HepG2 (cell line): ENCODE measurements around the gene PRR30. TPM values are rescaled to one million over a fixed set of nuclear protein-coding genes. Genes with fewer than 3 reads are reported as not detected.

Source experiments
- ATF3 ChIP-seq: sonication (generic); formaldehyde crosslinking; IDR thresholded peaks from 2 replicates; pipeline ENCODE4 v1.4.0; 2020; ENCODE audit warnings: missing genetic modification reagents
- CSRNP1 ChIP-seq: sonication (generic); formaldehyde crosslinking; IDR thresholded peaks from 2 replicates; pipeline ENCODE4 v1.8.1; 2023; ENCODE audit warnings: mild to moderate bottlenecking, missing genetic modification reagents
- GZF1 ChIP-seq: sonication (generic); formaldehyde crosslinking; IDR thresholded peaks from 2 replicates; pipeline ENCODE4 v1.5.1; 2020; ENCODE audit warnings: mild to moderate bottlenecking, missing genetic modification reagents
- HNF1A ChIP-seq, 2 experiments: sonication (generic) in 1 of 2; formaldehyde crosslinking in 1 of 2; IDR thresholded peaks; 2 replicates each; pipeline versions ENCODE4 v1.4.0 to v1.6.1; 2016 to 2020; ENCODE audit warnings: borderline replicate concordance in 1 of 2, low read depth in 1 of 2, mild to moderate bottlenecking in 1 of 2, missing genetic modification reagents in 1 of 2
- MLLT10 ChIP-seq: sonication (generic); formaldehyde crosslinking; IDR thresholded peaks from 2 replicates; pipeline ENCODE4 v1.4.0; 2020; ENCODE audit warnings: missing genetic modification reagents
- PBX3 ChIP-seq: sonication (generic); formaldehyde crosslinking; IDR thresholded peaks from 2 replicates; pipeline ENCODE4 v1.8.1; 2023; ENCODE audit warnings: missing genetic modification reagents, inconsistent platforms, borderline replicate concordance
- POLR2AphosphoS2 ChIP-seq: IDR thresholded peaks from 2 replicates; pipeline ENCODE4 v1.6.1; 2011; ENCODE audit warnings: low read depth, low read length, improper control_type of control experiment
- SSRP1 ChIP-seq: IDR thresholded peaks from 2 replicates; pipeline ENCODE4 v1.6.1; 2016; ENCODE audit warnings: control low read depth
- TCF12 ChIP-seq, 2 experiments: fragments of 450-650 bp in 1 of 2; sonication (generic) in 1 of 2; formaldehyde crosslinking in 1 of 2; IDR thresholded peaks; 2 replicates each; pipeline versions ENCODE4 v1.6.1 to v1.8.0; 2017 to 2022; ENCODE audit warnings: antibody characterized with exemption in 1 of 2, mild to moderate bottlenecking in 1 of 2, missing genetic modification reagents in 1 of 2, moderate library complexity in 1 of 2
- ZBTB8A ChIP-seq: sonication (generic); formaldehyde crosslinking; IDR thresholded peaks from 2 replicates; pipeline ENCODE4 v1.4.0; 2020; ENCODE audit warnings: mild to moderate bottlenecking, low read depth, missing genetic modification reagents, borderline replicate concordance
- ZC3H4 ChIP-seq: sonication (generic); formaldehyde crosslinking; IDR thresholded peaks from 2 replicates; pipeline ENCODE4 v1.4.0; 2020; ENCODE audit warnings: missing genetic modification reagents, borderline replicate concordance
- ZFY ChIP-seq: sonication (generic); formaldehyde crosslinking; IDR thresholded peaks from 2 replicates; pipeline ENCODE4 v1.4.0; 2020; ENCODE audit warnings: missing genetic modification reagents
- ZNF263 ChIP-seq: sonication (generic); formaldehyde crosslinking; IDR thresholded peaks from 2 replicates; pipeline ENCODE4 v1.4.0; 2020; ENCODE audit warnings: missing genetic modification reagents
- ZNF30 ChIP-seq: sonication (generic); formaldehyde crosslinking; IDR thresholded peaks from 2 replicates; pipeline ENCODE4 v1.5.0; 2020; ENCODE audit warnings: mild to moderate bottlenecking, missing genetic modification reagents
- ZNF343 ChIP-seq: sonication (generic); formaldehyde crosslinking; IDR thresholded peaks from 2 replicates; pipeline ENCODE4 v1.4.0; 2020; ENCODE audit warnings: mild to moderate bottlenecking, missing genetic modification reagents
- ZNF382 ChIP-seq: sonication (generic); formaldehyde crosslinking; IDR thresholded peaks from 2 replicates; pipeline ENCODE4 v1.5.0; 2020; ENCODE audit warnings: missing genetic modification reagents, mild to moderate bottlenecking, borderline replicate concordance
- ZNF530 ChIP-seq: sonication (generic); formaldehyde crosslinking; IDR thresholded peaks from 2 replicates; pipeline ENCODE4 v1.5.0; 2020; ENCODE audit warnings: low read depth, mild to moderate bottlenecking, missing genetic modification reagents
- ZNF589 ChIP-seq: sonication (generic); formaldehyde crosslinking; conservative IDR thresholded peaks from 2 replicates; pipeline ENCODE4 v1.8.0; 2022; ENCODE audit warnings: mild to moderate bottlenecking, moderate library complexity, missing genetic modification reagents
- ZNF703 ChIP-seq: sonication (generic); formaldehyde crosslinking; IDR thresholded peaks from 2 replicates; pipeline ENCODE4 v1.5.1; 2020; ENCODE audit warnings: missing genetic modification reagents, mild to moderate bottlenecking, moderate library complexity, borderline replicate concordance
- ZNF841 ChIP-seq: sonication (generic); formaldehyde crosslinking; IDR thresholded peaks from 2 replicates; pipeline ENCODE4 v1.8.1; 2023; ENCODE audit warnings: missing genetic modification reagents, borderline replicate concordance
- ZSCAN29 ChIP-seq: sonication (generic); formaldehyde crosslinking; conservative IDR thresholded peaks from 2 replicates; pipeline ENCODE4 v1.4.0; 2020; ENCODE audit warnings: mild to moderate bottlenecking, missing genetic modification reagents
- polyA plus RNA-seq, 8 experiments: library from polyadenylated mRNA; depleted of rRNA in 3 of 8; stranded (reverse) in 7 of 8; unstranded in 1 of 8; fragments of >200 nt; fragmentation: Illumina TruSeq in 4 of 8; extraction: Trizol in 4 of 8; gene quantifications; 2 replicates each; pipeline versions ENCODE4 v1.2.1 to v1.2.3, GENCODE V29; 2011 to 2016; ENCODE audit warnings: low read depth in 4 of 8, missing spikeins in 1 of 8, mixed read lengths in 1 of 8; ENCODE audit not compliant: insufficient read depth in 1 of 8
- total RNA-seq, 5 experiments: library from RNA; depleted of rRNA; stranded (reverse); fragments of >200 nt; fragmentation: Illumina TruSeq; extraction: Trizol; gene quantifications; 2 replicates each; pipeline ENCODE4 v1.2.3, GENCODE V29; 2016; ENCODE audit warnings: low read depth in 1 of 5

The PRR30 gene
- total and polyA plus RNA-seq, 2 of the 13 experiments (the other 11 are each of a cell fraction or from before 2014, with no cell fraction given): not detected

- TF ChIP-seq HNF1A (IDR thresholded peaks at IDR 0.05; ENCODE audit: low read depth): no peak
- TF ChIP-seq HNF1A (CRISPR knock-in tag; IDR thresholded peaks at IDR 0.05; ENCODE audit: borderline replicate concordance): no peak
- no peak for TF ChIP-seq GZF1 (CRISPR knock-in tag)
- no peak for TF ChIP-seq ZFY (CRISPR knock-in tag)
- no peak for TF ChIP-seq ZSCAN29
- TF ChIP-seq CSRNP1 (CRISPR knock-in tag): no peak
- no peak for TF ChIP-seq ZNF343 (CRISPR knock-in tag)
- TF ChIP-seq ZNF30 (CRISPR knock-in tag): no peak
- no peak for TF ChIP-seq TCF12 (IDR thresholded peaks at IDR 0.05)
- TF ChIP-seq TCF12 (CRISPR knock-in tag; IDR thresholded peaks at IDR 0.05): no peak
- no peak for TF ChIP-seq ATF3 (CRISPR knock-in tag)
- no peak for TF ChIP-seq ZBTB8A
- no peak for TF ChIP-seq MLLT10 (CRISPR knock-in tag)
- TF ChIP-seq ZNF263: 0 out of 2 replicates have a peak, but pooled peaks have one; percentile 31
- no peak for TF ChIP-seq ZNF382
- no peak for TF ChIP-seq POLR2AphosphoS2
- no peak for TF ChIP-seq ZNF841 (CRISPR knock-in tag)
- TF ChIP-seq PBX3 (CRISPR knock-in tag): no peak
- no peak for TF ChIP-seq ZNF530
- TF ChIP-seq ZNF703: no peak
- no peak for TF ChIP-seq ZNF589
- TF ChIP-seq ZC3H4 (CRISPR knock-in tag): no peak
- no peak; the same call in 1 of the 2 replicates for TF ChIP-seq SSRP1 (CRISPR knock-in tag)
Observed at GRCh38 chr2:27152102-27152795, 13.0 kb upstream of the PRR30 start (continued).
